ENCODE results near the gene SUSD6. TPM values are rescaled to one million over a fixed set of nuclear protein-coding genes. Genes with fewer than 3 reads are reported as not detected.
"Not testable (repeated sequence)": the region's sequence is repeated elsewhere in the genome, so short reads cannot be mapped to it uniquely, and the experiment has no call there.

The SUSD6 gene
- total RNA-seq, 1 experiment from 2014 or later: 24.1 TPM

DNA sequence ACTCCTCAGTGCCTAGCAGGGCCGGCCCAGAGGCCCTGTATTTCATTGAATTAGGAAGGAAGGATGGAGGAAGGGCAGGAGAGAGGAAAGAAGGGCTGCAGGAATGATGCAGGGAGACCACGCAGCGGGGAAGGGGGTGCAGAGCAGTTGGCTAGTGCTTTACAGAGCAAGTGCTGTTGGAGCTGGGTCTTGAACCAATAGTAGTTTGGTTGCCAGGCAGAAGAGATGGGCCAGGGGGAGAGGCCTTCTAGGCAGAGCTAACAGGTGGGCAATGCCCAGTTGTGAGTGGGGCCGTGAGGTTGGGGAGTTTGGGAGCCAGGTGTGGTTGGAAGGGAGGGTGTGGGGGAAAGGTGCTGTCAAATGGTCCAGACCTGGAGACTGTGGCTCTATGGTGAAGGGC lies 116.5 kb downstream of the SUSD6 start:
- no peaks in the 10 kb centered on the region for H3K36me3 ChIP-seq (ENCODE audit: low read depth)
- no peaks in the 10 kb centered on the region for H3K9me2 ChIP-seq (ENCODE audit: insufficient read depth)
- TF ChIP-seq EZH2 (IDR thresholded peaks at IDR 0.05; ENCODE audit: low read depth): no peak
- TF ChIP-seq, protein P1, sequence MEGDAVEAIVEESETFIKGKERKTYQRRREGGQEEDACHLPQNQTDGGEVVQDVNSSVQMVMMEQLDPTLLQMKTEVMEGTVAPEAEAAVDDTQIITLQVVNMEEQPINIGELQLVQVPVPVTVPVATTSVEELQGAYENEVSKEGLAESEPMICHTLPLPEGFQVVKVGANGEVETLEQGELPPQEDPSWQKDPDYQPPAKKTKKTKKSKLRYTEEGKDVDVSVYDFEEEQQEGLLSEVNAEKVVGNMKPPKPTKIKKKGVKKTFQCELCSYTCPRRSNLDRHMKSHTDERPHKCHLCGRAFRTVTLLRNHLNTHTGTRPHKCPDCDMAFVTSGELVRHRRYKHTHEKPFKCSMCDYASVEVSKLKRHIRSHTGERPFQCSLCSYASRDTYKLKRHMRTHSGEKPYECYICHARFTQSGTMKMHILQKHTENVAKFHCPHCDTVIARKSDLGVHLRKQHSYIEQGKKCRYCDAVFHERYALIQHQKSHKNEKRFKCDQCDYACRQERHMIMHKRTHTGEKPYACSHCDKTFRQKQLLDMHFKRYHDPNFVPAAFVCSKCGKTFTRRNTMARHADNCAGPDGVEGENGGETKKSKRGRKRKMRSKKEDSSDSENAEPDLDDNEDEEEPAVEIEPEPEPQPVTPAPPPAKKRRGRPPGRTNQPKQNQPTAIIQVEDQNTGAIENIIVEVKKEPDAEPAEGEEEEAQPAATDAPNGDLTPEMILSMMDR (conservative IDR thresholded peaks at IDR 0.05): no peak
- H3K27me3 ChIP-seq (ENCODE audit: insufficient read depth, low read depth): no peaks in the 10 kb centered on the region; the same call in 1 of the 2 replicates
- intact Hi-C loops (cut with micrococcal nuclease; ENCODE audit: unreplicated experiment): loop anchor here (1.0 to 5.0 kb wide), 3 partner anchors 125 to 486 kb away; no protein-coding TSS in a partner anchor
- H4K20me1 ChIP-seq (ENCODE audit: insufficient read depth): no peaks in the 10 kb centered on the region
- H3F3A ChIP-seq (ENCODE audit: insufficient read depth, low read depth): no peaks in the 10 kb centered on the region
- H3K4me3 ChIP-seq: no peak overlapping the region
- no peak overlapping the region for H3K27ac ChIP-seq
- no peaks in the 10 kb centered on the region for H3K9me3 ChIP-seq (ENCODE audit: insufficient read depth, low read depth)
- no peaks in the 10 kb centered on the region for H3K79me2 ChIP-seq (ENCODE audit: low read depth)
- H3K4me2 ChIP-seq: no peak overlapping the region
- no TSS peak for BruUV-seq (replicated peaks)
- DNase-seq: no peak
- ChIA-PET CTCF (no interaction called here), POLR2A (ENCODE audit: unreplicated experiment) (no interaction called here)
- no peak overlapping the region for H2AFZ ChIP-seq
- H3K4me1 ChIP-seq (replicated peaks; ENCODE audit: insufficient read depth): 0 out of 2 replicates have a peak, but pooled peaks cover 3% of the 10 kb centered on the region

DNA sequence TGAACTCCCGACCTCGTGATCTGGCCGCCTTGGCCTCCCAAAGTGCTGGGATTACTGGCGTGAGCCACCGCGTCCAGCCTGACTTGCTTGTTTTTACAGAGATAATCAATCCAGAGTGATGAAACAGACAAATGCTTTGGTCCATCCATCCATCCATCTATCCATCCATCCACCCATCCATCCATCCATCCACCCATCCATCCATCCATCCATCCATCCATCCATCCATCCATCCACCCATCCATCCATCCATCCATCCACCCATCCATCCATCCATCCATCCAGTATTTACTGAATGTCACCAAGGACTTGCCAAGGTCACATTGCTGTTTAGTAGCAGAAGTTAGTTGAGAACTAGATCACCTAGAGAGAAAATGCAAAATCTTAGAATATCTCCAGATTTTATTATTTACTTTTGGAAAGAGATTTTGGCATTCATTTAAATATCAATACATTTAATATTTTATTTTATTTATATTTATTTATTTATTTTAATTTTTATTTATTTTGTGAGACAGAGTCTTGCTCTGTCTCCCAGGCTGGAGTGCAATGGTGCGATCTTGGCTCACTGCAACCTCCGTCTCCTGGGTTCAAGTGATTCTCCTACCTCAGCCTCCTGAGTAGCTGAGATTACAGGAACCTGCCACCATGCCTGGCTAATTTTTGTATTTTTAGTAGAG lies 120.7 kb downstream of the SUSD6 start:
- H3K4me2 ChIP-seq; H3K9me2 ChIP-seq (ENCODE audit: insufficient read depth); H3K4me1 ChIP-seq (replicated peaks; ENCODE audit: insufficient read depth); H3K27ac ChIP-seq; H4K20me1 ChIP-seq (ENCODE audit: insufficient read depth); CTCF ChIA-PET; H3K36me3 ChIP-seq (ENCODE audit: low read depth); DNase-seq; H2AFZ ChIP-seq; H3F3A ChIP-seq (ENCODE audit: insufficient read depth, low read depth); H3K4me3 ChIP-seq; H3K79me2 ChIP-seq (ENCODE audit: low read depth); H3K27me3 ChIP-seq (ENCODE audit: insufficient read depth, low read depth); H3K9me3 ChIP-seq (ENCODE audit: insufficient read depth, low read depth); BruUV-seq (replicated peaks); POLR2A ChIA-PET (ENCODE audit: unreplicated experiment): not testable (repeated sequence)
- intact Hi-C loops (cut with micrococcal nuclease; ENCODE audit: unreplicated experiment): loop anchor here (2.0 to 5.0 kb wide), 2 partner anchors 87 to 280 kb away; no protein-coding TSS in a partner anchor

DNA sequence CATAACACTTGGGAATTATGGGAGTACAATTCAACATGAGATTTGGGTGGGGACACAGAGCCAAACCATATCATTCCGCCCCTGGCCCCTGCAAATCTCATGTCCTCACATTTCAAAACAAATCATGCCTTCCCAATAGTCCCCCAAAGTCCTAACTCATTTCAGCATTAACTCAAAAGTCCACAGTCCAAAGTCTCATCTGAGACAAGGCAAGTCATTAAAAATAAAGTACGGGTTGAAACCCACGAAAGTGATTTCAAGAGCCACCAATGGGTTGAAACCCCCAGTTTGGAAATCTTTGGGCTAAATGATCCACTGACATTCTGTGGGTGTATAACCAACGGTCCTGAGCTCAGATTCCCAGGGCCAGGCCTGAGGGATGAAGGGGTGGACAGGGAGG lies 125.0 kb downstream of the SUSD6 start:
- H3K9me3 ChIP-seq (ENCODE audit: insufficient read depth, low read depth); CTCF ChIA-PET; H3K36me3 ChIP-seq (ENCODE audit: low read depth); intact Hi-C loops (cut with micrococcal nuclease; ENCODE audit: unreplicated experiment); H3K4me2 ChIP-seq; H3K79me2 ChIP-seq (ENCODE audit: low read depth); H2AFZ ChIP-seq; DNase-seq; BruUV-seq (replicated peaks); POLR2A ChIA-PET (ENCODE audit: unreplicated experiment); H4K20me1 ChIP-seq (ENCODE audit: insufficient read depth); H3K27ac ChIP-seq; H3K9me2 ChIP-seq (ENCODE audit: insufficient read depth); H3K27me3 ChIP-seq (ENCODE audit: insufficient read depth, low read depth); H3K4me3 ChIP-seq: not testable (repeated sequence)
- H3F3A ChIP-seq (ENCODE audit: insufficient read depth, low read depth): peaks cover 24% of the 10 kb centered on the region
- H3K4me1 ChIP-seq (replicated peaks; ENCODE audit: insufficient read depth): peaks cover 27% of the 10 kb centered on the region

DNA sequence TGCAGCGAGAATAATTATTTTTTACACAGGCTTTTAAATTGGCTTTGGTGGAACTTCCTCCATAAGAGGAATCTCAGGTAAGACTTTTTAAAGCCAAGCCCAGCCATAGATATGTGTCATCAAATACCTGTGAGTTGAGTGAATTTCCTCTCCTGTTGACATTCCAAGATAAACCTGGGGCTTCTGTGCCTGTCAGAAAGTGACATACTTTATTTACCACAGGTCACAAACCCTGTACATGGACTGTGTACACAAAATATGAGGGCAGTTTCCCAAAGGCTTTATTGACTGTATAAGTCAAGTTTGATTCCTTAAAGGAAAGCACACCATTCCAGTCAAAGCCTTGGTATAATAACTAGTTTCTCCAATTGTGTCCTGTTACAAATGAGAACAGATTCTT lies 129.7 kb downstream of the SUSD6 start:
- peak; percentile 26 to 94 for DNase-seq
- ChIA-PET CTCF (interaction anchor here (0.6 kb wide), 1 partner anchor 66 kb away, joined by 4 read pairs; no protein-coding TSS in a partner anchor), POLR2A (ENCODE audit: unreplicated experiment) (no interaction called here)
- Histone ChIP-seq H3F3A (ENCODE audit: insufficient read depth, low read depth) (peaks cover 28% of the 10 kb centered on the region; the same call in 1 of the 2 replicates), H3K4me2 (peak overlapping the region; percentile 15), H3K27me3 (ENCODE audit: insufficient read depth, low read depth) (no peaks in the 10 kb centered on the region), H3K9me2 (ENCODE audit: insufficient read depth) (no peaks in the 10 kb centered on the region), H3K4me3 (no peak overlapping the region), H2AFZ (no peak overlapping the region), H3K27ac (peak overlapping the region; percentile 46), H4K20me1 (ENCODE audit: insufficient read depth) (no peaks in the 10 kb centered on the region), H3K79me2 (ENCODE audit: low read depth) (no peaks in the 10 kb centered on the region), H3K36me3 (ENCODE audit: low read depth) (no peaks in the 10 kb centered on the region), H3K9me3 (ENCODE audit: insufficient read depth, low read depth) (peaks cover 25% of the 10 kb centered on the region), H3K4me1 (replicated peaks; ENCODE audit: insufficient read depth) (peaks cover 32% of the 10 kb centered on the region)
- BruUV-seq (replicated peaks): no TSS peak
- intact Hi-C loops (cut with micrococcal nuclease; ENCODE audit: unreplicated experiment): no loop called here
- no peak for TF ChIP-seq EZH2 (IDR thresholded peaks at IDR 0.05; ENCODE audit: low read depth)
- TF ChIP-seq, protein P1 (conservative IDR thresholded peaks at IDR 0.05): no peak

Data from PC-9 (cell line).